GM10266 (cell line): ENCODE results near the gene OSGIN1.

Experiments used
- DNase-seq: peaks from one replicate; pipeline ENCODE4 v3.0.0; 2012; ENCODE audit errors: extremely low spot score
- CTCF ChIP-seq: IDR thresholded peaks from 2 replicates; pipeline ENCODE4 v1.5.1; 2012; ENCODE audit warnings: mild to moderate bottlenecking, low read depth; ENCODE audit not compliant: control insufficient read depth, insufficient read depth; ENCODE audit errors: missing control alignments

Gene OSGIN1

GRCh38 chr16:83972256-83973008 is 19.4 kb downstream of the OSGIN1 start:
- no peak for DNase-seq
- TF ChIP-seq CTCF: no peak

- no peak for DNase-seq
- no peak for TF ChIP-seq CTCF
Measured at GRCh38 chr16:83973077-83973476, 20.0 kb downstream of the OSGIN1 start.

- TF ChIP-seq CTCF: no peak
- no peak for DNase-seq
Measured at GRCh38 chr16:83973581-83974385, 20.7 kb downstream of the OSGIN1 start.

GRCh38 chr16:83974475-83974874 is 21.4 kb downstream of the OSGIN1 start:
- no peak for DNase-seq
- no peak for TF ChIP-seq CTCF

GRCh38 chr16:83975590-83976260 is 22.7 kb downstream of the OSGIN1 start:
- TF ChIP-seq CTCF: no peak
- DNase-seq: no peak

- no peak for TF ChIP-seq CTCF
- no peak for DNase-seq
Measured at GRCh38 chr16:83977056-83977815, 24.2 kb downstream of the OSGIN1 start.
